AG04449 (cell line): ENCODE results near the gene ITGB3.

Experiments
- CTCF ChIA-PET: fragments of 350-600 bp; formaldehyde crosslinking; extraction: SDS; loops from one replicate; lab custom pipeline; 2021; ENCODE audit warnings: antibody characterized with exemption; lab: Yijun Ruan, JAX
- POLR2A ChIA-PET: fragments of 400-600, 350-600 bp; formaldehyde crosslinking; extraction: SDS; loops from one replicate; lab custom pipeline; 2020; ENCODE audit warnings: antibody characterized with exemption, inconsistent platforms; lab: Yijun Ruan, JAX
- DNase-seq: peaks from one replicate; pipeline ENCODE4 v3.0.0-alpha.2; 2010; ENCODE audit warnings: low read depth, low spot score
- H3K4me3 ChIP-seq: 2 replicates; pipeline ENCODE4 v1.5.1; 2011; ENCODE audit warnings: low read depth, mild to moderate bottlenecking, control low read depth, low read length
- TF ChIP-seq, protein P1 (sequence below): IDR thresholded peaks from one replicate; pipeline ENCODE4 v1.5.1; 2011; ENCODE audit warnings: mild to moderate bottlenecking, moderate library complexity, low read length, control low read depth, inconsistent platforms; ENCODE audit not compliant: insufficient read depth; ENCODE audit errors: missing control alignments

Gene ITGB3

DNA sequence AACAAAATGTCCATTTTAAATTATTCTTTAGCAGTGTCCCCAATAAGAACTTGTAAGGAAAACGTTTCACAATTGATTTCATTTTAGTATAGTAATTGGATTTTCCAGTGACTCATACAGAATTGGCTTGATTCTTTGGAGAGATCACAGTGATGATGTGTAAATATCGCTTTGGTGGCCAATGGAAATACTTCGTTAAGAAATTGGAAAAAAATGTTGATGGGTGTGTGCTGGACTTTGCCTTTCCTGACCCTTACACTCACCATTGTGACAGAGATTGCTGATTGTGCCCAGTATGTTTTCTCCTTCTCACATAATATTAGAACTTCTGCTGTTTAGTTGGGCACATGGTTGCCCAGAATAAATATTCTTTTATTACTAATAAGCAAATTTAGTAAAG is 62.7 kb downstream of the ITGB3 start:
- TF ChIP-seq, protein P1, sequence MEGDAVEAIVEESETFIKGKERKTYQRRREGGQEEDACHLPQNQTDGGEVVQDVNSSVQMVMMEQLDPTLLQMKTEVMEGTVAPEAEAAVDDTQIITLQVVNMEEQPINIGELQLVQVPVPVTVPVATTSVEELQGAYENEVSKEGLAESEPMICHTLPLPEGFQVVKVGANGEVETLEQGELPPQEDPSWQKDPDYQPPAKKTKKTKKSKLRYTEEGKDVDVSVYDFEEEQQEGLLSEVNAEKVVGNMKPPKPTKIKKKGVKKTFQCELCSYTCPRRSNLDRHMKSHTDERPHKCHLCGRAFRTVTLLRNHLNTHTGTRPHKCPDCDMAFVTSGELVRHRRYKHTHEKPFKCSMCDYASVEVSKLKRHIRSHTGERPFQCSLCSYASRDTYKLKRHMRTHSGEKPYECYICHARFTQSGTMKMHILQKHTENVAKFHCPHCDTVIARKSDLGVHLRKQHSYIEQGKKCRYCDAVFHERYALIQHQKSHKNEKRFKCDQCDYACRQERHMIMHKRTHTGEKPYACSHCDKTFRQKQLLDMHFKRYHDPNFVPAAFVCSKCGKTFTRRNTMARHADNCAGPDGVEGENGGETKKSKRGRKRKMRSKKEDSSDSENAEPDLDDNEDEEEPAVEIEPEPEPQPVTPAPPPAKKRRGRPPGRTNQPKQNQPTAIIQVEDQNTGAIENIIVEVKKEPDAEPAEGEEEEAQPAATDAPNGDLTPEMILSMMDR = no peak
- DNase-seq = no peak
- ChIA-PET POLR2A (no interaction called here), CTCF (interaction anchor here (0.6 to 4.5 kb wide), 35 partner anchors 8 to 299 kb away, joined by 3 to 100 read pairs (median 5); partner anchors contain the start of genes CDC27 and EFCAB13)
- H3K4me3 ChIP-seq = no peak overlapping the region

DNA sequence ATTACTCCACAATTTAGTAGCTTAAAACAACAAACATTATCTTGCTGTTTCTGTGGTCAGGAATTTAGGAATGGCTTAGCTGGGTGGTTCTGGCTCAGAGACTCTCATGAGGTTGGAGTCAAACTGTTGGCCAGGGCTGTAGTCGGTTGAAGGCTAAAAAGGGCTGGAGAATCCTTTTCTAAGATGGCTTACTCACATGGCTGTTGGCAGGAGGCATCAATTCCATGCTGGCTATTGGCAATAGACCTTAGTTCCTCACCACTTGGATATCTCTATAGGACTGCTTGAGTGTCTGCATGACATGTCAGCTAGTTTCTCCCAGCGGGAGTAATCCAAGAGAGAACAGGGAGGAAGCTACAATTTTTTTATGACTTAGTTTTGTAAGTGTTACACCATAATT is 63.5 kb downstream of the ITGB3 start:
- DNase-seq = no peak
- POLR2A ChIA-PET = no interaction called here
- TF ChIP-seq, protein P1 = no peak
- CTCF ChIA-PET = interaction anchor here (0.7 to 4.5 kb wide), 13 partner anchors 9 to 132 kb away, joined by 3 to 100 read pairs (median 4); partner anchors contain the start of gene CDC27
- no peak overlapping the region for H3K4me3 ChIP-seq

DNA sequence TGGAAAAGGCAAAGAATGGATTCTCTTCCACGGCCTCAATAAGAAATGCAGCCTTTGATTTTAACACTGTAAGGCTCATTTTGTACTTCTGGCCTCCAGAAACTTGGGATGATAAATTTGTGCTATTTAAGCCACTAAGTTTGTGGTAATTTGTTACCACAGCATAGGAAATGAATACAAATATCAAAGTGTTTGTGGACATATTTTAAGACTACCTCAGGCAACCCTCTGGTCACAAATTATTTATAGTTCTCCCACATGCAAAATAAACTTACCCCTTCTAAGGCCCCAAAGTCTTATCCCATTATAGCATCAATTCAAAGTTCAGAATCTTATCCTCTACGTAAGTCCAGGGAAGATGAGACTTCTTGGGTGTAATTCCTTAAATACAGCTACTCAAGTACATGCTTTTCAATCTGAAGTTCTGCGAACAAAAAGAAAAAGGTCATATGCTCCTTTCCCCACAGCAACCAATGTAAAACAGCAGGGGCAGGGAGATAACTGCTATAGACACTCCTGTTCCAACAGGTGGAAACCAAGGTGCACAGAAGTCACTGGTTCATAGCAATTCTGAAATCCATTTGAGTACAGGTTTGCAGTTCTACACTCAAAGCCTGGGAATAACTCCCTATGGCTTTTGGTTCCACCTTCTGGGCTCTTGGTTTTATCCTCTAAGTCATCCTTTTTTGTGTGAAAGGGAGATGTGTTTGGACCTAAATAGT is 64.7 kb downstream of the ITGB3 start:
- CTCF ChIA-PET = no interaction called here

GRCh38 chr17:47320879-47321502 is 67.4 kb downstream of the ITGB3 start:
- TF ChIP-seq, protein P1 = no peak
- no peak for DNase-seq
- no peak overlapping the region for H3K4me3 ChIP-seq
- ChIA-PET POLR2A (no interaction called here), CTCF (interaction anchor here (0.8 kb wide), 1 partner anchor 12 kb away, joined by 3 read pairs; no protein-coding TSS in a partner anchor)

More for the DNA sequence above, 64.7 kb downstream of the ITGB3 start:
- no peak for DNase-seq
- TF ChIP-seq, protein P1 = no peak
- no peak overlapping the region for H3K4me3 ChIP-seq
- POLR2A ChIA-PET = no interaction called here

DNA sequence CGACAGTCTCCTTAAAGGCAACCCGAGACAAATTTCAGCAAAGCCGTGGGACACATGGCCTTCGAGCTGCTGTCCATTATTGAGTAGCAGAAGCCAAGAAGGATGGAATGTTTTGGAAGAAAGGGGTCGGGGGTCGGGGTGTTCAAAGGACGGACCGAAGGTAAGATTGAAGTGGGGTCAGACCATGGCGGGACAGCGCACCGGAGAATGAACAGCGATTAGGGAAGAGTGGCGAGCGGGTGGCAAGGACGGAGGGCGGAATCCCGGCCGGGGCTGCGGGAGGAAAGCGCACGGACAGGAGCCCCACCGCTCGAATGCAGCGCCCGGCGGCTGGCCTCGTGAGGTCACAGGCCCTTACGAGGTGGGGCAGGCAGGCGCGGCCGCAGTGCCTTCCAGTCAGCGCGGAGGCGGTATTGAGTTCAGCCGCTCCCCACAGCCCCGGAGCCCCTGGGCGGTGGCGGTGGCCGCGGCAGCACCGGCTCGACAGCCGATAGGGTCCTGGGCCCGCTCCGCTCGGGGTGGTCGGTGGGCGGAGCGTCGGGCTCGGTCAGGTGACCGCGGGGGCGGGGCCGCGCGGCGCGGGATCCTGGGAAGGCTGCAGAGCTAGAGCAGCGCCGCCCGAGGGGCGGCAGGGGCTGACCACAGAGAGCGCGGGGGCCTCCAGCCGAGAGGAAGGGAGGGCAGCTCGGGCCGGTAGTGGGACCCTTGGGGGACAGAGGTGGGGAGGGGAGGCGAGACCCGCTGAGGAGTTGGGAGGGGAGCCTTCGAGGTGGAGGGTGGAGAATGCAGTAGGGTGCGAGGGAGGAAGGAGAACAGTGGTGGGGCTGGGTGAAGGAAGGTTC is 70.0 kb downstream of the ITGB3 start, which contains the start of gene EFCAB13:
EFCAB13 (plus strand) TSS at position 574 of the 842 bp plus-strand sequence. CDS start 4,399 bp downstream, outside the sequence.
- ChIA-PET CTCF (interaction anchor here (1.2 to 2.4 kb wide), 4 partner anchors 8 to 382 kb away, joined by 4 to 10 read pairs (median 6); no protein-coding TSS in a partner anchor), POLR2A (interaction anchor here (1.0 to 1.5 kb wide), 2 partner anchors 8 to 29 kb away, joined by 3 to 5 read pairs; no protein-coding TSS in a partner anchor)
- TF ChIP-seq, protein P1 = peak; percentile 10
- no peak for DNase-seq
- peak within 1 kb of the TSS; percentile 71 for H3K4me3 ChIP-seq
